Skeletal muscle cell (primary cell): ENCODE data around the gene MARS1.
"Not testable (repeated sequence)": the region's sequence is repeated elsewhere in the genome, so short reads cannot be mapped to it uniquely, and the experiment has no call there.

Experiments
- DNase-seq: peaks from one replicate; pipeline ENCODE4 v3.0.0-alpha.2; 2010; ENCODE audit warnings: low read depth
- H3K4me3 ChIP-seq: 2 replicates; pipeline ENCODE4 v1.5.1; 2011; ENCODE audit warnings: low read depth, mild to moderate bottlenecking, control low read depth, low read length, moderate library complexity

Gene MARS1

DNA sequence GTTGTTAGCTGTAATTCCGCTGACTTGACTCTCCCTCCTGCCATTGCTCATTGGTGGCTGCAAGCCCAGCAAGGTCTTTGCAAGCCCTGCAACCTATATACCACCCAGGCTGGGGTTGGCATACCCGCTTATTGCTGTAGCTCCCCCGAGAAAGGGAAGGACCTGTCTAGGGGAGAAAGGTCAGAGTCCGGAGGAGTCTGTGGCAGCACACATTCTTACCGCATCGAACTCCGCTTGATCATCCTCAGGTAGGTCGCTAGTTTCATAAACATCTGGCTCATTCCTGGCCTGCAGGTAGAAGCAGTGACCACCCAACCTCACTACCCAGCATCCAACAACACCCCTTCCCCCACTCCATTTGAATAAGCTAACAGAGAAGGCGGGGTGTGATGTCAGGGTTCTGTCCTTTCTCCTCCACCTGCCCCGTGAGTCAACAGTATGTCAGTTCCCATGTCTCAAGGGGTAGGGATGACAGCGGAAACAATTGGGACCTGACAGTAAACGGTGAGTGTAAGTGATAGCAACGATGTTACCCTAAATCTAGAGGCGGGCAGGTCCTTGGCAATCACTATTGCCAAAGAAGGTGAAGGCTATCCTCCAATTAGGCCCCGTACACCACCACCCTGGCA is 58.1 kb downstream of the MARS1 start:
- DNase-seq = no peak

DNA sequence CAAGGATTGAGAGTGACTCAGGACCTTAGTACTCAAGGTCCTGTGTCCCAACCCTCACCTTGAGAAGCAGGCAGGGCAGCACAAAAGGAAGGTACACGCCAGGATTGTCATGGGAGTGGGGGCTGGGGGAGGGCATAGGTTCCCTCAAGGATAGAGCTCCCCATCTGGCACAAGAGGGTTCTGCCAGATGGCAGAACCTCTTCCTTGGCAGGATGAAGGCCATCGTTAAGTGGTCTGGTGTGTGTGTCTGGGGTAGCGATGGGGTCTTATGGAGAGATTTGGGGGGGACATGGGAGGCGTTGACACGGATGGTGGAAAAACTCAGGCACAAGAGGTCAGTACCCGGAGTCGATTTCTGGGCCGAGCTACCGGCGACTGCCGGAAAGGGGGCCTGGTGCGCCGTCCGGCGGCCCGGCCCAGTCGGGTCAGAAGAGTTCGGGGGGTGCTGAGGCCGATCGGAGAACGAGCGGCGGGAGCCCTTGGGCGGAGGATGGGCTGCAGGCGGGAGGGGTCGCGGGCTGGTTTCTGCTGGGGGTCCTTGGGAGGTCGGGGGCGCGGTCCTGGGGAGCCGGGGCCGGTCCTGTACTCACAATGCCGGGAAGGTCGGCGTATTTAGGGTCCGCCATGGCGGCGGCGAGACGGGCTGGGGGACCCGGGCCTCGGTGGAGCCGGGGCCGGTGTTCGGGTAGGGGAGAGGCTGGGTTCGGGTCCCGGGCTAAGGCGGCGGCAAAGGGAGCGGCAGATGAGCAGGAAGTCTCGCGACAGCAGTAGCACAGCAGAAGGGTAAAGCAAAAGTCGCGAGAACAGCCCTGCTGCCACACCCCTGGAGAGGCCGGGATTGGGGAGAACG is 58.8 kb downstream of the MARS1 start, which contains the start of gene DCTN2:
TSS of gene DCTN2 (minus strand) at position 755 of the 850 bp plus-strand sequence. CDS start at position 626, 129 bp downstream.
- peak within 1 kb of the TSS; percentile 93 for H3K4me3 ChIP-seq
- DNase-seq = peak; percentile 89

More for the DNA sequence above, 58.1 kb downstream of the MARS1 start:
- peak overlapping the region; percentile 93 for H3K4me3 ChIP-seq

DNA sequence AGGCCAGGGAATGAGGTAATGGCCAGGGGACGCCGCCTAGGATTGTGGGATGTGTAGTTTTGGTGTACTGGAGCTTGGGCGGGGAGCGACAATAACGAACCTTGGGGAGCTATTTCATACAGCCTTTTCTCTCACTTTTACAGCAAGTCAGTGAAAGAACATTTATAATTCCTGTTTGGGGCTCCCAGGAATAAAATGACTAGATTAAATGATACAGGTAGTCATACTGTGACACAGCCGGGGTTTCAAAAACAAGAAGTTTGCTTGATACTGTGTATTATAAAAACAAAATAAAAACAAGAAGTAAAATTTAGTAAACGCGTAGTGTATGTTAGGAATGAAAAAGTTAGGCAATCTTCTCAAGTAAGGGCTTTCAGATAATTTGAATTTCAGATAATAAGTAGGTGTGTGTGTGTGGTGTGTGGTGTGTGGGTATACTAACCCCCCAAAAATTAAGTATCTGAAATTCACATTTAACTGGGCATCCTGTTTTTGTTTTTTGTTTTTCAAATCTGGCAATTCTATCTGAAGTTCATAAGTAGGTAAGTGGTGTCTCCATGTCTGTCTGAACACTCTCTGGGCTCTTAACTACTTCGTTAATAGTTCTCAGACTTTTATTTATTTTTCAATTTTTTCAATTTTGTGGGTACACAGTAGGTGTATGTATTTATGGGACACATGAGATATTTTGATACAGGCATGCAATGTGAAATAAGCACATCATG is 59.6 kb downstream of the MARS1 start:
- DNase-seq = no peak
- H3K4me3 ChIP-seq = peak overlapping the region; percentile 93

DNA sequence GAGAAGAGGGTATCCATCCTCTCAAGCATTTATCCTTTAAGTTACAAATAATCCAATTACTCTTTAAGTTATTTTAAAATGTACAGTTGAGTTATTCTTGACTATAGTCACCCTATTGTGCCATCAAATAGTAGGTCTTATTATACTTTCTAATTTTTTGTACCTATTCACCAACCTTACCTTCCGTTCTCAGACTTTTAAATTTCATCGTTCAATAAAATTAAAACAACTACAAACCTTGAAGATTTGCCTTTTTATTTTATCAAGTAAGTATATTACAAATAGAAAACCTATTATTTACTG is 60.1 kb downstream of the MARS1 start:
- no peak for DNase-seq
- H3K4me3 ChIP-seq = no peak overlapping the region

DNA sequence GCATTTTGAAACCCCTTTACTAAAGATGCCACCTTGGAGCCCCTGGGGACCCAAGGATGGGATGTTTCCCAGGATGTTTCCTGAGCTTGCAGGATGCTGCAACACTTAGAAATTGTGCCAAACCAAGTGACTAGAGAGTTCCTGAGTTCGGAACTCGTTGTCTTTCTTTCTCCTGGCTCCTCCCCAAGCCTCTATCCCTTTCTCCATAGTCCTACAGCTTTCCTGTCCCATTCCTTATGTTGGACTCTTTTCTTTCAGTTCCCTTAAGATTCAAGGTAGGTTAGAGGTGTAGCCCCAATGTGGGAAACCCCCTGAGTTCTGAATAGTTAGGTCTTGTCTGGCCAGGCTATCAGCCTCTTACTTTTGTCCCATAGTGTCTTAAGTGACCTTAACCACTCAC is 60.6 kb downstream of the MARS1 start:
- DNase-seq = no peak
- no peak overlapping the region for H3K4me3 ChIP-seq

DNA sequence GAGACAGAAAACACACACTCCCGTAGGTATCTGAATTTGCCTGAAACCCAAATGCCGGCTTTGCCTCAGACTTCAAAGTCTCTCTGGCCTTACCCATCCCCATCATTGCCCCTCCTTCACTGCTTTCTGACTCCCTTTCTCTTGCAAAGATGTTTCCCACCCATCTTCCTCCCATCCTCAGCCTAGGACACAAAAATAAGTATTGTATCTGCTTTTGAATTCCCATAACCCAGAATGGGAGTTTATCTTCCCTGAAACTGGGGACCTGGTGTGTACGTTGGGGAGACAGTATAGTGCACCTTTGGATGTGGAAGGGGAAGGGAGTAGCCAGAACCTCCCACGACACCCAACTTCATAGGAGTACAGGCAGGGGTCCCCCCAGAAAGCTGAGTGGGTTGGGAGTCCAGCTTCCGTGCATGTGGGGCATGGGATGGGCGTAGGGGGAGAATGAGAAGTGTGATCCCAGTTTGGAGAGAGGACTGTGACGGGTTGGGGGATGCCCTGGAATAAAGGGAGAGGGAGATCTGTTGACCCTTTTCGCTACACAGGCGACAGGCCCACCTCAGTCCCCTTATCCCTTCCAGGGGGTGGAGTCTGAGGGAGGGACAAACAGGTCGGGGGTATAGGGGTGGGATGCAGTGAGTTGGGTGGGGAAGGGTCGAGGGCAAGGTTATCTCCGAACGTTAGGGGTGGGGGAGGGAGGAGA is 61.5 kb downstream of the MARS1 start:
- H3K4me3 ChIP-seq = peak overlapping the region; percentile 27
- no peak for DNase-seq

DNA sequence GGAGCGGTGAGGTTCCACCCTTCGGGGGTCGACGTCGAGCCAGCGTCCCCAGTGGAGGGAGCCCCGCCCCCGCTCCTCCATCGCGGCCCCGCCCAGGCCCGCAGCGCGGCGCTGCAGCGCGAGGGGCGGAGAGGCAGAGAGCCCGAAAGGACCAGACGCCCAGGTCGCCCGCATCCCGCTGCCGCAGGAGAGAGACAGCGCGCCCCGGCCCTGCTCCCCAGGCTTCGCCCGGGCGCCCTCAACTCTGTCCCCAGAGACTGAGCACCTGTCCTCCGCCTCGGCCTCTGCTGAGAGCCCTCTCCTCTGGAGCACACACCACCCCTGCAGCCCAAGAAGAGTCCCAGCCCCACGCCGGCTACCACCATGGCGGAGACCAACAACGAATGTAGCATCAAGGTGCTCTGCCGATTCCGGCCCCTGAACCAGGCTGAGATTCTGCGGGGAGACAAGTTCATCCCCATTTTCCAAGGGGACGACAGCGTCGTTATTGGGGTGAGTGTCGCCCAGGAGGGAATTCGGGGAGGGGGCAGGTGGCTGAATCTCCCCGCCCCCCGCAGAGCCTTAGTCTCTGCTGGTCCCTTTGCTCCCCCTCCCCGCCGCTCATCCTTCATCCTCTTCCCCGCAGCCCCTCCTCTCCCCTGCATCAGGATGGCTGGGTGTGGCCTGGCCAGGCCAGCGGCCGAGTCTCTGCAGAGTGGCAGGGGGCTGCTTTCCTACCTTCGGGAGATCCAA is 62.2 kb downstream of the MARS1 start, which contains the start of gene KIF5A:
TSS of gene KIF5A (plus strand) at position 136 of the 732 bp plus-strand sequence. CDS start at position 364, 228 bp downstream.
- DNase-seq = no peak
- peak within 1 kb of the TSS; percentile 27 for H3K4me3 ChIP-seq

DNA sequence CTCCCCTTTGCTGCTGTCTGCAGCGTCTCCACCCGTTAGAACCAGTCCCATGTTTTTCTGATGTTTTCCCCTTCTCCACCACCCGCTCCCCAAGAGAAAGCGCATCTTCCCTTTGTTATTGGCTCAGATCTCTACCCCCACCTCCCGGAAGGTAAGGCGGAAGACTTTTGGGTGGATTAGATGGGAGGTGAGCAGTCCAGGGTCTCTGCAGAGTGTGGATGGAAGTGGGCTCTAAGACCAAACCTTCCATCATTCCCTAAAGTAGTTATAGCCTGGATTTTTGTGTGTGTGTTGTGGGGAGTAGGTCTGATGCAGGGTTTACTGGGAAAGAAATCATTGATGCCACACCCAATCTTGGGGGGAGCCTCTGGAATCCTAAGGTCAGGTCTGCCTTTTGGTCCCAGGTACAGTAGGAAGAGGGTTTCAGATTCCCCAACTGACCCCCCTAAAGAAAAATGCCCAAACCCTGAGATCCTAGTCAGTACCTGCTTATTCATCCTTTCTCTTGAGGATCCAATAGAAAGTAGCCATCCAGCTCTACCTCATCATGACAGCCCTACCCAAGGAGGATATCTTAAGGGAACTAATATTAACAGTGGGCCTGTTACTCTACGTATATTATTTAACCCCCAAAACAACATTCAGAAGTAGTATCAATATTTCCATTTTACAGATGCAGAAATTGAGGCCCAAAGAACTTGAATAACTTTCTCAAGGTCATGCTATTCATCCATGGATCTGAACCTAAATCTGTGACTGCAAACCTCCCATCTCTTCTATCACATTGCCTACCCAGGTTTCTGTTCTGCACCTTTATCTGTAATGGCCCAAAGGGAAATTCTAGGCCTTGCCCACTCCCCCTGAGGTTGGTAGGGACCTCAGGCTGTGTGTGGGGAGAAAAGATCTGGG is 63.0 kb downstream of the MARS1 start:
- no peak overlapping the region for H3K4me3 ChIP-seq
- DNase-seq = no peak

DNA sequence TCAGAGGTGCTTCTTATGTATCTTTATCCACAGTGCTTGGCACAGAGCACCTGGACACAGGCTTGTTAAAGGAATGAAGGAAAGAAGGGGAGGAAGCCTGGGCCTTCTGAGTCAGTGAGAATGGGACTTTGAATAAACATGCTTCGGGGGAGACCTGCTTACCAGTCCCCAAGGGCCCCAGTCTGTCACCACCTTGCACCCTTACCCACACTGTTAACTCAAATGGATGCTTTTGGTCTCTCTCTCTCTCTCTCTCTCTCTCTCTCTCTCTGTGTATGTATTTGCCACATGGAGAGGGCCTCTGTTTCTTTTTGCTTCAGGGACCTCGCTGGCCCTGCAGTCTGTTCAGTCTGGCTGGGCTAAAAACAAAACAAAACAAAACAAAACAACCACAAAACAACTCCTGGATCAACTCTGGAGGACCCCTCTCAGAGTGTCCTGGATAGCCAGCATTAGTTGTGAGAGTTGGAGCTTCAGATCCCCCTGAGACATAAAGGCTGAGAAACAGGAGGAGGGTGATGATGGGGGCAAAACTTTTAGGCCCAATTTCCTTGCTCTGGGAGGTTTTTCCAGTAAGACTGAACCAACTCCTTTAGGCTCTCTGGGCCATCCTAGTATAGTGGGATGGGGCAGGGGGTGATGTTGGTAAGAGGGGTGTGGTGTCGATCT is 63.9 kb downstream of the MARS1 start:
- H3K4me3 ChIP-seq = no peak overlapping the region
- DNase-seq = no peak

DNA sequence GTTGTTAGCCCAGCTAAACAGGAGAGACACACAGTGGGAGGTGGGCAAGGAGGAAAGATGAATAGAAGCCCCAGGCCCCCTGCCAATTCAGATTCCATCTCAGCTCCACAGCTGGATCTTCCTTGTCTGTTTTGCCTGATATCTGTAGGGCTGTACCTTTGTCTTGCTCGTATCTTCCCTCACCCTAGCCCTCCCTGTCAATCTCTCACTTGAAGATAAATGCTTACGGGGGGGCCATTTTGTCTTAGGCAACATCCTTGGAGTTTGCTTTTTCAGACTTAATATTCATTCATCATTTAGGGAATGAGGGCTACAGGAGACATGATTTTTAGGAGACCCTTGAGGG is 64.4 kb downstream of the MARS1 start:
- no peak overlapping the region for H3K4me3 ChIP-seq
- DNase-seq = no peak

DNA sequence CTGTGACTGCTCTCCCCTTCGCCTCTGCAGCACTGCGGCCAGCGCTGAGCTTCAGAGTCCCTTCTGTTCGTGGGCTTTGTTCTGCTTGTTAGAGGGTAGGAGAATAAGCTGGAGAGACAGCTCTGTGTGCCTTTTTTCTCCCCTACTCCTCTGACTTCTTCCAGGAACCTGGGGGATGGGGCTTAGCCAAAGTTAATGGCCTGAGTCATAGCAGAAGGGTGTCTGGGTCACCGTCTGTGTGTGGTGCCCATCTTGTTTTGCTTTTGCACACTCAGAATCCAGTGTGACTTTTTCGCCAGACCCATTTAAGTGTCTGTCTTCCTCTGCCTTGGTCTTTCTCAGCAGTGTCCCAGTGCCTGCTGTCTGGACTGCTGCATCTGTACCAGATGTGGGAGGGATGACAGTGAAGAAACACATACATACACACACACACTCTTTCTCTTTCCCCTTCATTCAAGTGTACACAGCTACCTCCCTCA is 65.0 kb downstream of the MARS1 start:
- no peak overlapping the region for H3K4me3 ChIP-seq
- DNase-seq = no peak

DNA sequence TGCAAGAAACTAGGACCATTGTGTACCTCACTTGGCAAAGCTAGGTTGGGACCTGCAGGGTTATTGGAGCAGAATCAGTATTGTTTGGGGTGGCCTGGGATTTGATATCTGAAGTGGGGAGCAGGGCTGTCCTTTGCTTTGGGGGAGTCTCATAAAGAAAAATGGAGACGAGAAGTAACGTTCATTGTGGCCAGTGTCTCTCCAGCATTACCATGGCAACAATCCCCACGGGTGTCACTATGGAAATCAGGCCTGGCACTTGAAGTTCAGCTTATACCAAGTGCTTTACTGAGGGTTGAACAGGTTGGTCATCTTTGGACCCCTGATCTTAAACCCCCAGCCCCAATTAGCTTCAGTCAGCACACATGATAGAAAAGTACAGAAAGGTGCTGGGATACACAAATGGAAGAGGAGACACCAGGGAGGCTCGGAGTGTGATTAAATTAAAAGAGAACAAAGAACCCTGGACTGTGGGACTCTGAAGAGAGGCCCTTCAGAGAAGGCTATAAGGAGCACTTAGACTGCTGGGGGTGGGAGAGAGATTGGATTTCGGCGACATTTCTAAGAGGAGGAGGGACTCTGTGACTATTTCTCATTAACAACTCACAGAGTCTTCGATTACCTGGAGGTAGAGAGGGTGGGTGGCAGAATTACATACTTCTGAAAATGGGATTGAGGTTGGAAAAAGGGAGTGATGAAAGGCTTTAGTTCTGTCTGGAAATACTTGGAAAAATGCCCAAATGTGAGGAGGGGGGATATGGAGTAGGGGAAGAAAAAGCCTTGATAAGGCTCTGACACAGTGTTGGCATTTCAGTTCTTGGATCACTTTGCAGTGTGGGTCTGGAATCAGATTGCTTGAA is 65.7 kb downstream of the MARS1 start:
- no peak for DNase-seq
- no peak overlapping the region for H3K4me3 ChIP-seq

DNA sequence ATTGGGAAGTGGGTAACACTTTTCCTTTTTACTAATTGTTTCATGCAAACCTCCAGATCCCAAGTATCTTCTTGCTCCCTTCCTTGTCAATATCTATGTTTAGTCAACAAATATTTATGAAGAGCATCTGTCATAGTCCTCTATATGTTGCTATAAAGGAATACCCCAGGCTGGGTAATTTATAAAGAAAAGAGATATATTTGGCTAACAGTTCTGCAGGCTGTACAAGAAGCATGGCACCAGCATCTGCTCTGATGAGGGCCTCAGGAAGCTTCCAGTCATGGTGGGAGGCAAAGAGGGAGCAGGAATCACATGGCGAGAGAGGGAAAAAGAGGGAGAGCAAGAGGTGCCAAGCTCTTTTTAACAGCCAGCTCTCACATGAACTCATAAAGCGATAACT is 66.6 kb downstream of the MARS1 start:
- DNase-seq = no peak
- H3K4me3 ChIP-seq = no peak overlapping the region

DNA sequence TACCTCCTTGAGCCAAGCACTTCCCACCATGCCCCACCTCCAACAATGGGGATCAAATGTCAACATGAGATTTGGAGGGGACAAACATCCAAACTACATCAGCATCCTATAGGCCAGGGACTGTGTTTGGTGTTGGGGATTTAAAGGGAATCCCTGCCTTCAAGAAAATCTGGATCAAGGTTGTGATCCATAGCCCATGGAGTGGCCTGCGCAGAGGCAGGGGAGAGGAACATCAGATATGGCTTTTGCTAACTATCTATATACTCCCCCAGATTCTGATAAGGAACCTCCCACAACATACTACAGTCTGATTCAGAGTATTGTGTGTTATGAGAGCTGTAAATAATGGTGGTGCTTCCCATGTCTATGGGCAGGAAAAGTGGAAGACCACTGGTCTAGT is 67.0 kb downstream of the MARS1 start:
- H3K4me3 ChIP-seq = no peak overlapping the region
- no peak for DNase-seq

DNA sequence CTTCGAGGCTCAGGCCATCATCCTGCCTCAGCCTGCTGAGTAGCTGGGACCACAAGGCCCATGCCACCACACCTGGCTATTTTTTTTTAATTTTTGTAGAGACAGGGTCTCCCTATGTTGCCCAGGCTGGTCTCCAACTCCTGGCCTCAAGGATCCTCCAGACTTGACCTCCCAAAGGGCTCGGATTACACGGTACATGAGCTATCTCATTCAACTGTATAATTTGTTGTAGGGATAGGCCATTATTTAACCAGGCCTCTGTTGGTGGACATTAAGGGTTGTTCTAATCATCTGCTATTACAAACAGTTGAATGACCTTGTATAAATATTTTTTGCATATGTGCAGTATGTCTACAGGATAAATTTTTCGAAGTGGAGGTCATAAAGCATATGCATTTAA is 71.0 kb downstream of the MARS1 start:
- no peak for DNase-seq
- H3K4me3 ChIP-seq = no peak overlapping the region

DNA sequence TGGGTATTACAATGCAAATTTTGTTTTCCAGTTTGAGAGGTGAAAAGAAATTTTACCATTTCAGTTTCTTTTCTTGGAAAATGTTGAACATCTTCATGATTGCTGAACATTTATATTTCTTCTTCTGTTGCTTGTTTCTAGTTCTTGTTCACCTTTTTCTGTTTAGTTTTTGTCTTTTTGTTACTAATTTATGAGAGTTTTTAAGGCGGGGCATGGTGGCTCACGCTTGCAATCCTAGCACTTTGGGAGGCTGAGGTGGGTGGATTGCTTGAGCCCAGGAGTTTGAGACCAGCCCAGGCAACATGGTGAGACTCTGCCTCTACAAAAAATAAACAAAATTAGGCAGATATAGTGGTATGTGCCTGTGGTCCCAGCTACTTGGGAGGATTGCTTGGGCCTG is 72.6 kb downstream of the MARS1 start:
- H3K4me3 ChIP-seq = no peak overlapping the region
- no peak for DNase-seq

DNA sequence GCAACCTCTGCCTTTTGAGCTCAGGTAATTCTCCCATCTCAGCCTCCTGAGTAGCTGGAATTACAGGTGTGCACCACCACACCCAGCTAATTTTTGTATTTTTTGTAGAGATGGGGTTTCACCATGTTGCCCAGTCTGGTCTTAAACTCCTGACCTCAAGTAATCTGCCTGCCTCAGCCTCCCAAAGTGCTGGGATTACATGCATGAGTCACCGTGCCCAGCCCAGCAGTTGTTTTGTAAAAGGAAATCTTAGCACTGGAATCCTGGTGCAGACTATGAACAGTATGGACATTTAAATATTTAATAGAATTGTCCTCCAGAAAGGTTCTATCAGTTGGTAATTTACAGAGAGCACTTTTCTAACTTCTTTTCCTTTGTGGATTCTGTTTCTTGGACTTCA is 73.2 kb downstream of the MARS1 start:
- not testable (repeated sequence) for H3K4me3 ChIP-seq, DNase-seq
